GM12873 (cell line): ENCODE results near the gene ZNF333.

ENCODE experiments used
- TF ChIP-seq, protein P1 (sequence below): IDR thresholded peaks from 2 replicates; pipeline ENCODE4 v1.5.1; 2012; ENCODE audit warnings: low read depth, mild to moderate bottlenecking, moderate library complexity, low read length, control low read depth; ENCODE audit not compliant: insufficient read depth; ENCODE audit errors: missing control alignments

Gene ZNF333

DNA sequence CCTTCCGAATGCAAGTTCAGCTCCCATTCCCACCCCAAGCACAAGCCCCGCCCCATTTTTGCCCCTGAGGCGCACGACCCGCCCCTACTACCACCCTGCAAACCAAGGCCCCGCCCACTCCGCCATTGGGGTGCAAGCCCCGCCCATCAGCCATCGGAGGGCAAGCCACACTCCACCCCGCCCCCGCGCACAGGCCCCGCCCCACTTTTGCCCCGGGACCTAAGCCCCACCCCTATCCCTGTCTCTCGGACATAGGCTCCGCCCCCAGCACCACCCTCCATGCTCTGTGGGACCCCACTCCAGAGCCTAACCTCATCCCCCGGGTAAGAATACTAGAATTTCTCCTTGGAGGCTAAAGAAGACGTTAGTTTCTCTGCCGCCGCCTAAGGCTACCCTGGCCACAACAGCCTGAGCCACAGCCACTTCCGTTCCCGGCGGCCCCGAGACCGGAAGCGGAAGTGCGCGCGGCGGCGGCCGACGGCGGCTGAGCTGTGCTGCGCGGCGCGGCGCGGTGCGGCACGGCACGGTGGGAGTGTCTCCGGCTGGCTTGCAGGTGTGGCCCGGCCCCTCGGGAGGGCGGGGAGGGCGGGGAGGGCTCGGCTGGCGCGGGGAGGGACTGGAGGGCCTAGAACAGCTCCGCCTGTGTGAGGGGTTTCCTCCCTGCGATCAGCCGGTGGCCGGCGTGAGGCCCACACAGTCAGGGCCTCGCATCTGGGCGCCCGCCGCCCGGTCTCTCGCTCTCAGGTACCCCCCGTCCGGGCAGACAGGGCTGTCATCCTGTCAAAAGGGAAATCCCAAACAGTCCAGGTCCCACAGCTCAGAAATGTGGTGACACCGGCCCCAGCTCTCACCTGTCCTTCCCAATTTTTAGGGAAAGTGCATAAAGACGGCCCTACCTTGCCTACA, at the start of gene ZNF333:
TSS of gene ZNF333 (plus strand) at position 451 of the 906 bp plus-strand sequence. CDS start 3,444 bp downstream, outside the sequence.
- TF ChIP-seq, protein P1, sequence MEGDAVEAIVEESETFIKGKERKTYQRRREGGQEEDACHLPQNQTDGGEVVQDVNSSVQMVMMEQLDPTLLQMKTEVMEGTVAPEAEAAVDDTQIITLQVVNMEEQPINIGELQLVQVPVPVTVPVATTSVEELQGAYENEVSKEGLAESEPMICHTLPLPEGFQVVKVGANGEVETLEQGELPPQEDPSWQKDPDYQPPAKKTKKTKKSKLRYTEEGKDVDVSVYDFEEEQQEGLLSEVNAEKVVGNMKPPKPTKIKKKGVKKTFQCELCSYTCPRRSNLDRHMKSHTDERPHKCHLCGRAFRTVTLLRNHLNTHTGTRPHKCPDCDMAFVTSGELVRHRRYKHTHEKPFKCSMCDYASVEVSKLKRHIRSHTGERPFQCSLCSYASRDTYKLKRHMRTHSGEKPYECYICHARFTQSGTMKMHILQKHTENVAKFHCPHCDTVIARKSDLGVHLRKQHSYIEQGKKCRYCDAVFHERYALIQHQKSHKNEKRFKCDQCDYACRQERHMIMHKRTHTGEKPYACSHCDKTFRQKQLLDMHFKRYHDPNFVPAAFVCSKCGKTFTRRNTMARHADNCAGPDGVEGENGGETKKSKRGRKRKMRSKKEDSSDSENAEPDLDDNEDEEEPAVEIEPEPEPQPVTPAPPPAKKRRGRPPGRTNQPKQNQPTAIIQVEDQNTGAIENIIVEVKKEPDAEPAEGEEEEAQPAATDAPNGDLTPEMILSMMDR, result no peak

DNA sequence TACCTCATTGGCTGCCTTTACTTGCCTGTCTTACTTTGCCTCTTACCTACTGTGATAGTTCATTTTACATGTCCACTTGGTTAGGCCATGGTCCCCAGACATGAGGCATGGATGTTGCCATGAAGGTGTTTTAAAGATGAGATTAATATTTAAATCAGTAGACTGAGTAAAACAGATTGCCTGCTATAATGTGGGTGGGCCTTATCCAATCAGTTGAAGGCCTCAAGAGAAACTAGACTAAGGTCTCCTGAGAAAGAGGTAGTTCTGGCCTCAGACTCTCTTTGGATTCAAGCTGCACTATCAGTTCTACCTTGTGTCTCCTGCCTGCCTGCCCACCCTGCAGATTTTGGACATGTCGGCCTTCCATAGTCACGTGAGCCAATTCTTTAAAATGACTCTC, 41.3 kb upstream of the ZNF333 start:
- TF ChIP-seq, protein P1, result no peak

DNA sequence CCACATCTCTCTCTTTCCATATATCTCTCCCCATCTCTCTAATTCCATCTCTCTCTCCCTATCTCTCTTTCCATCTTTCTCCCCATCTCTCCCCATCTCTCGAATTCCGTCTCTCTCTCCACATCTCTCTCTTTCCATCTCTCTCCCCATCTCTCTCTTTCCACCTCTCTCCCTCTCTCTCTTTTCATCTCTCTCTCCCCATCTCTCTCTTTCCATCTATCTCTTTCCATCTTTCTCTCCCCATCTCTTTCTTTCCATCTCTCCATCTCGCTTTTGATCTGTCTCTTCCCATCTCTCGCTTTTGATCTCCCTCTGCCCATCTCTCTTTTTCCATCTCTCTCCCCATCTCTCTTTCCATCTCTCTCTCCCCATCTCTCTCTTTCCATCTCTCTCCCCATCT, 40.8 kb upstream of the ZNF333 start:
- TF ChIP-seq, protein P1, result no peak

DNA sequence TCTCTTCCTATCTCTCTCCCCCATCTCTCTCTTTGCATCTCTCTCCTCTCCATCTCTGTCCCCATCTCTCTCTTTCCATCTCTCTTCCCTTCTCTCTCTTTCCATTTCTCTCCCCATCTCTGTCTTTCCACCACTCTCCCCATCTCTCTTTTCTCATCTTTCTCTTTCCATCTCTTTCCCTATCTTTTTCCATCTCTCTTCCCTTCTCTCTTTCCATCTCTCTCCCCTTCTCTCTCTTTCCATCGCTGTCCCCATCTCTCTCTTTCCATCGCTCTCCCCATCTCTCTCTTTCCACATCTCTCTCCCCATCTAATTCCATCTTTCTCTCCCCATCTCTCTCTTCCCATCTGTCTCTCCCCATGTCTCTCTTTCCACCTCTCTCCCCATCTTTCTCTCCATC, 39.7 kb upstream of the ZNF333 start:
- TF ChIP-seq, protein P1, result no peak

DNA sequence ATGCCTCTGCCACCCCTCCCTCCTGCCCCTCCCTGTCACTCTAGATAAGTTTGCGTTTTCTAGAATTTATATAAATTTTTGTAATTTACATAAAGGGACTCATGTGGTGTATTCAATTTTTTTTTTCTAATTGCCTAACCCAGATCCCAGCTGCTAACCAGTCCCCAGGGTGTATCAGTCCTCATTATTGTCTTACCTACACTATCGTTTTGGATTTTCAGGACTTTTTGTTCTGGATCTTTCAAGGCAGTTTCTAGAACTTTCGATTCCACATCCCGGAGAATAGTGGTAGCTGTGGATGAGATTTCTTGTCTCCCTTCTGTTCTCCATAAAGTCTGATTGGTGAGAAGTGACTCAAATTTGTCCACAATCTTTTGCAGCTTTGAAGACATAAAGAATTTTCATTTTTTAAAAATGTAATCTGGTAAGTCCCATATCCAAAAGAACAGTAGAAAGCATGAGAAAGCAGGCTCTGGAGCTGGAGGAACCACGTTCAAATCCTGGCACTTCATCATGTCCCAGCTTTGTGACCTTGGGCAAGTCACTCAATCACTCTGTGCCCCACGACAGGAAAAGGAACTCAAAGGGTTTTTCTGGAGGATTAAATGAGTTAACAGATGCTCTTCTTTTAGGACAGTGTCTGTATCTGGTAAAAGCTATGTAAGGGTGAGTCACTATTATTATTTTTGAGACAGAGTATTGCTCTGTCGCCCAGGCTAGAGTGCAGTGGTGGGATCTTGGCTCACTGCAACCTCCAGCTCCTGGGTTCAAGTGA, 34.9 kb upstream of the ZNF333 start:
- TF ChIP-seq, protein P1, result no peak

DNA sequence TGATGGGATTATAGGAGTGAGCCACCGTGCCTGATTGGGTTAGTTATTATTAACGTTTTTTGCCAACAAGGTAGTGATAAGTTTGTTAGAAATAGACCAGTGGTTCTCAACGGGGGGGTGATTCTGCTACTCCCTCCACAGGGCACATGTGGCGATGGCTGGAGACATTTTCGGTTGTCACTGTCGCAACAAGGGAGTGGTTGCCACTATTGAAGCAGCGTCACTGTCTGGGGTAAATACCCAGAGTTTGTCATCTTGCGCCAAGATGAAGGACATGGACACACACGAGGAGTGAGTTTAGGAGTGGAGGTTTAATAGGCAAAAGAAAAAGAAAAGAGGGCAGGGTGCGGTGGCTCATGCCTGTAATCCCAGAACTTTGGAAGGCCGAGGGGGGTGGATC, 34.1 kb upstream of the ZNF333 start:
- TF ChIP-seq, protein P1, result no peak

DNA sequence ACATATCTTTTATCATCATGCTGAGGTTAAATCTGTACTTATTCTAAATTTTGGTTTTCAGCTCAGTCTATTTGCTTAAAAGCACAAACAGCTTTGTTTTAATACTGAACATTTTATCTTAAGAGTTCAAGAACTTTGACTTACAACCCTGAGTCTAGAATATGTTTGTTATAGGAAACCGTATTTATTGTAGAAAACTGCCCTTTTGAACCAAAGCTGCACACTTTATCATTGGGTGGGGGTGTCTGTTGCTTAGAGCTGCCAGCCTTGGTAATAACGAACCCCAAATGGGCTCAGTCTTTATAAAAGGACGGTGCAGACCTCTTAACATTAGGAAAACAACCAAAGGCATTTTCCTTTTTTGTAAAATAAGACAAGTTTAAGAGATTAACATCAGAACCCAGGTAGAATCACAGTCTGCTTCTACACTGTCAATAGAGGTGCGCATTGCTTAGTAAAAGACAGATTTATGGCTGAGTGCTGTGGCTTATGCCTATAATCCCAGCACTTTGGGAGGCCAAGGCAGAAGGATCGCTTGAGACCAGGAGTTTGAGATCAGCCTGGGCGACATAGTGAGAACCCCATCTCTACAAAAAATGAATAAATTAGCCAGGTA, 29.9 kb upstream of the ZNF333 start:
- TF ChIP-seq, protein P1, result no peak
